Activated T-cell treated with anti-CD3 and anti-CD28 coated beads for 1 hour (primary cell): ENCODE measurements around the gene COG3.

Experiments used
- DNase-seq: peaks from one replicate; pipeline ENCODE4 v3.0.0-alpha.2; 2020; ENCODE audit warnings: low read depth

The COG3 gene

GRCh38 chr13:45506811-45507210, 42.1 kb downstream of the COG3 start:
- DNase-seq: no peak

GRCh38 chr13:45508776-45509175, 44.0 kb downstream of the COG3 start:
- DNase-seq: no peak

GRCh38 chr13:45510672-45511071, 45.9 kb downstream of the COG3 start:
- DNase-seq: no peak

GRCh38 chr13:45511310-45512097, 46.8 kb downstream of the COG3 start:
- DNase-seq: no peak

- no peak for DNase-seq
These were observed 47.4 kb downstream of the COG3 start for GRCh38 chr13:45512098-45512496.

- no peak for DNase-seq
These were observed 52.0 kb downstream of the COG3 start for GRCh38 chr13:45516757-45517156.

- no peak for DNase-seq
These were observed 53.9 kb downstream of the COG3 start for GRCh38 chr13:45518525-45519245.

- no peak for DNase-seq
These were observed 54.8 kb downstream of the COG3 start for GRCh38 chr13:45519493-45519892.

- no peak for DNase-seq
These were observed 56.6 kb downstream of the COG3 start for GRCh38 chr13:45521297-45521696.

GRCh38 chr13:45522571-45522970, 57.8 kb downstream of the COG3 start:
- no peak for DNase-seq

GRCh38 chr13:45527699-45528462, 63.1 kb downstream of the COG3 start:
- DNase-seq: no peak

GRCh38 chr13:45529758-45530157, 65.0 kb downstream of the COG3 start:
- DNase-seq: no peak

GRCh38 chr13:45534604-45535003, 69.9 kb downstream of the COG3 start:
- no peak for DNase-seq

GRCh38 chr13:45536224-45536623, 71.5 kb downstream of the COG3 start:
- DNase-seq: no peak

GRCh38 chr13:45537516-45537915, 72.8 kb downstream of the COG3 start:
- DNase-seq: no peak

- DNase-seq: no peak
These were observed 73.6 kb downstream of the COG3 start for GRCh38 chr13:45538382-45538781.

- DNase-seq: no peak
These were observed 75.5 kb downstream of the COG3 start for GRCh38 chr13:45540195-45540594.

GRCh38 chr13:45540864-45541263, 76.1 kb downstream of the COG3 start:
- no peak for DNase-seq

- no peak for DNase-seq
These were observed 77.1 kb downstream of the COG3 start for GRCh38 chr13:45541806-45542205.

GRCh38 chr13:45542391-45542790, 77.7 kb downstream of the COG3 start:
- DNase-seq: no peak

GRCh38 chr13:45542878-45543277, 78.1 kb downstream of the COG3 start:
- no peak for DNase-seq

GRCh38 chr13:45544520-45544919, 79.8 kb downstream of the COG3 start:
- DNase-seq: no peak
